ENCODE results near the gene BBS10. TPM values are rescaled to one million over a fixed set of nuclear protein-coding genes. Genes with fewer than 3 reads are reported as not detected.

Gene BBS10
- total and polyA plus RNA-seq, 2 of the 8 experiments (the other 6 are each of a cell fraction or from before 2014, with no cell fraction given) = 4.4 to 9.2 TPM

DNA sequence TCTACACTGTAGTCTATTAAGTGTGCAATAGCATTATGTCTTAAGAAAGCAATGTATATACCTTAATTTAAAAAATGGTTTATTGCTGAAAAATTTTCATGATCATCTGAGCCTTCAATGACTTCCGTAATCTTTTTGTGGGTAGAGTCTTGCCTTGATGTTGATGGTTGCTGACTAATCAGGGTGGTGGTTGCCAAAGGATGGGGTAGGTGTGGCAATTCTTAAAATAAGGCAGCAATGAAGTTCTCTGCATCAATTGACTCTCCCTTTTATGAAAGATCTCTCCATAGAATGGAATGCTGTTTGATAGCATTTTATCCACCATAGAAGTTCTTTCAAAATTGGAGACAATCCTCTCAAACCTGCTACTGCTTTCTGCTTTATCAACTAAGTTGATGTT lies 41.1 kb downstream of the BBS10 start:
- no peaks in the 10 kb centered on the region for H3K9me3 ChIP-seq (ENCODE audit: insufficient read depth in 2 of 2, low read depth in 1 of 2, low read length in 1 of 2)
- no peaks in the 10 kb centered on the region; the same call in 1 of the 2 replicates for H3K23me2 ChIP-seq (ENCODE audit: low read depth, low read length)
- H3K18ac ChIP-seq (ENCODE audit: extremely low read depth, low read length) = no peak overlapping the region
- no peak overlapping the region for H2BK120ac ChIP-seq (replicated peaks; ENCODE audit: low read depth, low read length)
- H3K27me3 ChIP-seq (replicated peaks in 1 of 4; ENCODE audit: control insufficient read depth in 3 of 4, extremely low read depth in 1 of 4, insufficient read depth in 3 of 4, low read length in 3 of 4) = no peaks in the 10 kb centered on the region; a peak in 1 of 7 replicates
- no peak overlapping the region for H4K8ac ChIP-seq (ENCODE audit: extremely low read depth, insufficient read depth, low read length)
- H3K4me1 ChIP-seq (replicated peaks in 1 of 4; ENCODE audit: control insufficient read depth in 3 of 4, insufficient read depth in 4 of 4, low read length in 3 of 4) = no peaks in the 10 kb centered on the region
- no peak overlapping the region for H3K4me2 ChIP-seq (ENCODE audit: insufficient read depth in 1 of 2, low read depth in 2 of 2, low read length in 2 of 2)
- H2BK12ac ChIP-seq (ENCODE audit: low read depth, low read length) = no peak overlapping the region
- H3K56ac ChIP-seq (replicated peaks; ENCODE audit: insufficient read length, low read depth, low read length) = no peak overlapping the region
- FAIRE-seq = no peak
- no peak overlapping the region for H3K9ac ChIP-seq (replicated peaks in 1 of 4; ENCODE audit: extremely low read depth in 1 of 4, low read depth in 3 of 4, low read length in 3 of 4)
- no peak overlapping the region for H2AFZ ChIP-seq (ENCODE audit: low read length)
- H2AK5ac ChIP-seq (ENCODE audit: low read depth, low read length) = no peak overlapping the region
- no peak overlapping the region for H2BK15ac ChIP-seq (ENCODE audit: low read length)
- no peak overlapping the region for H3K4ac ChIP-seq (replicated peaks; ENCODE audit: insufficient read length, low read depth, low read length)
- no peak overlapping the region for H4K91ac ChIP-seq (replicated peaks; ENCODE audit: insufficient read length, low read length)
- no peak overlapping the region for H3K23ac ChIP-seq (ENCODE audit: insufficient read length)
- POLR2A ChIA-PET (ENCODE audit: partially characterized antibody) = no interaction called here
- H3K79me2 ChIP-seq (ENCODE audit: control insufficient read depth in 1 of 2, insufficient read depth in 2 of 2, low read length in 2 of 2) = no peaks in the 10 kb centered on the region
- no peak overlapping the region for H3K4me3 ChIP-seq (ENCODE audit: extremely low read depth in 1 of 4, insufficient read depth in 2 of 4, low read depth in 3 of 4, low read length in 4 of 4)
- H3K27ac ChIP-seq (ENCODE audit: low read depth, low read length) = no peak overlapping the region
- no peak for DNase-seq (ENCODE audit: low read depth in 1 of 2, low spot score in 2 of 2)
- WGBS, 2 experiments (ENCODE audit: extremely low coverage in 1 of 2, insufficient coverage in 1 of 2, insufficient read length in 1 of 2, insufficient replicate concordance in 2 of 2, low coverage in 1 of 2, low lambda C conversion rate in 2 of 2, missing lambda C conversion rate in 1 of 2) = 86% methylated on average over 1 of the region's 1 CpG; no CpG with 5 or more reads in 1 of the 2 experiments
- H3K36me3 ChIP-seq (ENCODE audit: control insufficient read depth in 2 of 4, insufficient read depth in 4 of 4, low read length in 3 of 4) = no peaks in the 10 kb centered on the region
- H2BK20ac ChIP-seq (ENCODE audit: low read length) = no peak overlapping the region
- no peaks in the 10 kb centered on the region for H4K20me1 ChIP-seq (replicated peaks in 1 of 2; ENCODE audit: control insufficient read depth in 1 of 2, insufficient read depth in 2 of 2, low read length in 2 of 2)
- H4K5ac ChIP-seq (ENCODE audit: insufficient read length, low read depth, low read length) = no peak overlapping the region
- no peaks in the 10 kb centered on the region for H3K79me1 ChIP-seq (ENCODE audit: low read depth, low read length)
- H2BK5ac ChIP-seq (ENCODE audit: low read depth, low read length) = no peak overlapping the region
- H3K14ac ChIP-seq (ENCODE audit: insufficient read length) = no peak overlapping the region
- CTCF ChIA-PET (ENCODE audit: partially characterized antibody) = no interaction called here
- no peak for TF ChIP-seq RFX5 (IDR thresholded peaks at IDR 0.05; ENCODE audit: borderline replicate concordance, low read depth, low read length)
- no peak for TF ChIP-seq CTBP2 (IDR thresholded peaks at IDR 0.05; ENCODE audit: borderline replicate concordance, insufficient read depth, insufficient read length, low read length)
- no peak for TF ChIP-seq ATF2 (IDR thresholded peaks at IDR 0.05; ENCODE audit: low read length)
- no peak for TF ChIP-seq JUN (IDR thresholded peaks at IDR 0.05; ENCODE audit: low read depth, low read length)
- TF ChIP-seq POU5F1 (IDR thresholded peaks at IDR 0.05; ENCODE audit: low read depth, low read length) = no peak
- no peak for TF ChIP-seq TEAD4 (IDR thresholded peaks at IDR 0.05; ENCODE audit: low read depth, low read length)
- no peak for TF ChIP-seq FOSL1 (IDR thresholded peaks at IDR 0.05; ENCODE audit: insufficient read depth, low read depth, low read length)
- TF ChIP-seq RNF2 (IDR thresholded peaks at IDR 0.05; ENCODE audit: borderline replicate concordance, low read depth, low read length, missing control alignments, poor library complexity, severe bottlenecking) = no peak
- TF ChIP-seq CBX5 (IDR thresholded peaks at IDR 0.05; ENCODE audit: low read depth, low read length) = no peak
- no peak for TF ChIP-seq RXRA (IDR thresholded peaks at IDR 0.05; ENCODE audit: insufficient read depth, low read depth, low read length)
- TF ChIP-seq HDAC2 (IDR thresholded peaks at IDR 0.05; ENCODE audit: borderline replicate concordance in 1 of 2, low read depth in 2 of 2, low read length in 2 of 2) = no peak
- no peak for TF ChIP-seq KDM4A (IDR thresholded peaks at IDR 0.05; ENCODE audit: low read depth, low read length, severe bottlenecking)

Measured in H1 (cell line).